Kidney (tissue), 14 donors: ENCODE measurements around the gene TMEM205. TPM values are rescaled to one million over a fixed set of nuclear protein-coding genes. Genes with fewer than 3 reads are reported as not detected.

Experiments
- DNase-seq, 5 donors: peaks; one replicate each; pipeline ENCODE4 v3.0.0-alpha.2; 2013 to 2020
- FAIRE-seq: peaks from 2 replicates; lab custom pipeline; 2012; peaks lifted over from hg19 to GRCh38; lab: Jason Lieb, UNC
- H3K27ac ChIP-seq, 2 donors: one replicate each; pipeline ENCODE4 v1.7.0; 2013; ENCODE audit warnings: low read depth in 2 of 2, low read length in 2 of 2, inconsistent platforms in 1 of 2
- H3K27me3 ChIP-seq: one replicate; pipeline ENCODE4 v1.7.1; 2013; ENCODE audit warnings: low read length, inconsistent platforms; ENCODE audit not compliant: control insufficient read depth, insufficient read depth
- H3K36me3 ChIP-seq, 3 donors: one replicate each; pipeline versions ENCODE4 v1.7.0 to v1.7.1; 2013; ENCODE audit warnings: low read length in 3 of 3, control low read depth in 1 of 3, inconsistent platforms in 1 of 3; ENCODE audit not compliant: insufficient read depth in 3 of 3, control insufficient read depth in 2 of 3
- H3K4me1 ChIP-seq, 3 donors: one replicate each; pipeline versions ENCODE4 v1.7.0 to v1.7.1; 2013; ENCODE audit warnings: low read length in 3 of 3, inconsistent platforms in 1 of 3, low read depth in 1 of 3; ENCODE audit not compliant: control insufficient read depth in 2 of 3, insufficient read depth in 2 of 3
- H3K4me3 ChIP-seq, 3 donors: one replicate each; pipeline versions ENCODE4 v1.7.0 to v1.8.1; 2013; ENCODE audit warnings: low read length in 3 of 3, control low read depth in 1 of 3, inconsistent platforms in 1 of 3
- H3K9ac ChIP-seq, 3 donors: one replicate each; pipeline versions ENCODE4 v1.7.0 to v1.7.1; 2013; ENCODE audit warnings: low read length in 3 of 3, control low read depth in 1 of 3, inconsistent platforms in 1 of 3
- H3K9me3 ChIP-seq, 3 donors: one replicate each; pipeline versions ENCODE4 v1.7.0 to v1.7.1; 2013; ENCODE audit warnings: low read length in 3 of 3, control low read depth in 1 of 3, inconsistent platforms in 1 of 3; ENCODE audit not compliant: control insufficient read depth in 2 of 3, insufficient read depth in 1 of 3
- CTCF ChIP-seq: IDR thresholded peaks from 3 replicates; pipeline ENCODE4 v1.5.1; 2012; ENCODE audit warnings: mild to moderate bottlenecking, moderate library complexity, borderline replicate concordance; ENCODE audit not compliant: insufficient read depth; ENCODE audit errors: extremely low read depth
- intact Hi-C: fragments of 100-400 bp; cut with DNase I; formaldehyde crosslinking; loops from one replicate; pipeline ENCODE4 v1.11.1; 2022
- polyA plus RNA-seq: library from polyadenylated mRNA; stranded (reverse); fragments of 350-450 nt; fragmentation: Illumina TruSeq; extraction: RNeasy Lipid Tissue Mini Kit (QIAGEN cat#74804); gene quantifications from one replicate; pipeline ENCODE4 v1.2.3, GENCODE V29; 2014; ENCODE audit warnings: low read depth, low replicate concordance; ENCODE audit not compliant: insufficient read depth
- total RNA-seq: library from RNA; stranded (reverse); fragmentation: NEBNext Ultra II Directional; extraction: Animal tissue kit (Norgen Biotek cat#: 25700); gene quantifications from one replicate; pipeline ENCODE4 v1.2.1, GENCODE V29; 2021
- donor health status: control.
- donor health status: control.
- donor health status: control.
- donor health status: control.
- donor health status: control.
- donor health status: DM: yes; HTN: yes; CAD: no.
- donor health status: Normal renal cell carcinoma (clear cell type).

TMEM205 gene
- total and polyA plus RNA-seq, 2 donors from 2014 or later: 150 to 417 TPM

GRCh38 chr19:11324748-11325389 is 21.2 kb downstream of the TMEM205 start:
- Histone ChIP-seq H3K27me3 (no peaks in the 10 kb centered on the region), H3K4me1 (peaks cover 4 to 14% (median 8%) of the 10 kb centered on the region in 3 donors), H3K4me3 (no peak overlapping the region), H3K36me3 (peaks cover 0 to under 1% (median 0%) of the 10 kb centered on the region in 3 donors), H3K27ac (peak overlapping the region in 1 of 2 donors; percentile 85), H3K9ac (no peak overlapping the region), H3K9me3 (no peaks in the 10 kb centered on the region)
- FAIRE-seq (no peak), DNase-seq (peak in 1 of 5 donors; percentile 8)
- no peak for TF ChIP-seq CTCF
- intact Hi-C loops: no loop called here

GRCh38 chr19:11324079-11324661 is 21.9 kb downstream of the TMEM205 start:
- no peak for FAIRE-seq
- peak; percentile 65 to 93 (median 87) for DNase-seq
- H3K27ac ChIP-seq: peak overlapping the region; percentile 71 to 85
- TF ChIP-seq CTCF: no peak
- H3K9ac ChIP-seq: peak overlapping the region in 1 of 3 donors; percentile 34
- intact Hi-C loops: no loop called here
- H3K4me1 ChIP-seq: peaks cover 4 to 14% (median 8%) of the 10 kb centered on the region in 3 donors
- H3K9me3 ChIP-seq: no peaks in the 10 kb centered on the region
- H3K36me3 ChIP-seq: no peaks in the 10 kb centered on the region
- H3K4me3 ChIP-seq: no peak overlapping the region
- no peaks in the 10 kb centered on the region for H3K27me3 ChIP-seq

- peak in 1 of 5 donors; percentile 10 for DNase-seq
- no peaks in the 10 kb centered on the region for H3K9me3 ChIP-seq
- no peaks in the 10 kb centered on the region for H3K27me3 ChIP-seq
- no peaks in the 10 kb centered on the region for H3K36me3 ChIP-seq
- TF ChIP-seq CTCF: no peak
- peak overlapping the region in 1 of 3 donors; percentile 34 for H3K9ac ChIP-seq
- H3K4me3 ChIP-seq: no peak overlapping the region
- FAIRE-seq: no peak
- H3K4me1 ChIP-seq: peaks cover 4 to 14% (median 8%) of the 10 kb centered on the region in 3 donors
- peak overlapping the region; percentile 71 to 85 for H3K27ac ChIP-seq
- intact Hi-C loops: no loop called here
These were observed 22.4 kb downstream of the TMEM205 start for GRCh38 chr19:11323601-11324078.
